Endothelial cell of umbilical vein (primary cell): ENCODE results near the gene MBIP. TPM values are rescaled to one million over a fixed set of nuclear protein-coding genes. Genes with fewer than 3 reads are reported as not detected.

ENCODE experiments used
- BruUV-seq: library from RNA; stranded (reverse); fragments of 400-500 nt; replicated peaks from 2 replicates; lab custom pipeline; 2021; lab: Mats Ljungman, UMichigan
- CTCF ChIA-PET: fragments of 300-600, 350-600 bp; sonication (Branson Sonifier 250); formaldehyde crosslinking; loops from one replicate; lab custom pipeline; 2021; ENCODE audit warnings: antibody characterized with exemption, inconsistent platforms; lab: Charles Lee
- POLR2A ChIA-PET: fragments of 300-600, 350-600 bp; sonication (Branson Sonifier 250); formaldehyde crosslinking; loops from one replicate; lab custom pipeline; 2021; ENCODE audit warnings: antibody characterized with exemption, inconsistent platforms; lab: Charles Lee
- DNase-seq: peaks from one replicate; pipeline ENCODE4 v3.0.0-alpha.2; 2011; ENCODE audit warnings: low read depth, low spot score
- FAIRE-seq: peaks from 2 replicates; lab custom pipeline; 2011; peaks lifted over from hg19 to GRCh38; lab: Jason Lieb, UNC
- H2AFZ ChIP-seq: 2 replicates; pipeline ENCODE4 v1.6.0; 2012; ENCODE audit warnings: low read depth, low read length, control low read depth, inconsistent platforms
- H3K27ac ChIP-seq: 2 replicates; pipeline ENCODE4 v1.5.1; 2011; ENCODE audit warnings: low read depth, mild to moderate bottlenecking, control low read depth, low read length, moderate library complexity; ENCODE audit not compliant: insufficient read depth
- H3K27me3 ChIP-seq, 2 experiments: 2 replicates each; pipeline versions ENCODE4 v1.6.0 to v1.6.1; 2011; ENCODE audit warnings: low read length in 2 of 2, mixed read lengths in 1 of 2; ENCODE audit not compliant: control insufficient read depth in 2 of 2, insufficient read depth in 2 of 2
- H3K36me3 ChIP-seq, 2 experiments: 2 replicates in 1 of 2; 3 replicates in 1 of 2; pipeline ENCODE4 v1.5.1; 2011; ENCODE audit warnings: low read length in 2 of 2, mild to moderate bottlenecking in 1 of 2, moderate library complexity in 1 of 2; ENCODE audit not compliant: control insufficient read depth in 2 of 2, insufficient read depth in 2 of 2; ENCODE audit errors: extremely low read depth in 1 of 2
- H3K4me1 ChIP-seq: 3 replicates; pipeline ENCODE4 v1.5.1; 2011; ENCODE audit warnings: mild to moderate bottlenecking, low read length; ENCODE audit not compliant: control insufficient read depth, insufficient read depth; ENCODE audit errors: extremely low read depth
- H3K4me2 ChIP-seq: 2 replicates; pipeline ENCODE4 v1.6.1; 2011; ENCODE audit warnings: low read length, control low read depth, mixed read lengths; ENCODE audit not compliant: insufficient read depth
- H3K4me3 ChIP-seq, 3 experiments: fragments of 200-600 bp in 1 of 3; sonication (generic), shearing (Covaris generic) in 1 of 3; replicated peaks in 1 of 3; 2 replicates each; pipeline ENCODE4 v1.5.1; 2011 to 2016; ENCODE audit warnings: control low read depth in 3 of 3, low read length in 3 of 3, mild to moderate bottlenecking in 2 of 3, inconsistent platforms in 1 of 3, low read depth in 1 of 3, moderate library complexity in 1 of 3; ENCODE audit not compliant: insufficient read depth in 1 of 3
- H3K79me2 ChIP-seq: 2 replicates; pipeline ENCODE4 v1.6.0; 2012; ENCODE audit warnings: low read length, inconsistent platforms; ENCODE audit not compliant: control insufficient read depth, insufficient read depth
- H3K9ac ChIP-seq: replicated peaks from 2 replicates; pipeline ENCODE3; 2011; ENCODE audit warnings: low read length, control low read depth; ENCODE audit not compliant: insufficient read depth; ENCODE audit errors: extremely low read depth
- H3K9me1 ChIP-seq: replicated peaks from 3 replicates; pipeline ENCODE4 v1.6.0; 2011; ENCODE audit warnings: mild to moderate bottlenecking, low read length; ENCODE audit not compliant: control insufficient read depth, insufficient read depth; ENCODE audit errors: extremely low read depth
- H3K9me3 ChIP-seq: replicated peaks from 2 replicates; pipeline ENCODE4 v1.5.1; 2012; ENCODE audit warnings: low read length, inconsistent platforms; ENCODE audit not compliant: control insufficient read depth, insufficient read depth
- H4K20me1 ChIP-seq: replicated peaks from 2 replicates; pipeline ENCODE3; 2011; ENCODE audit warnings: mild to moderate bottlenecking, low read length; ENCODE audit not compliant: control insufficient read depth, insufficient read depth; ENCODE audit errors: extremely low read depth
- FOS ChIP-seq: IDR thresholded peaks from 2 replicates; pipeline ENCODE4 v1.6.1; 2011; ENCODE audit warnings: mild to moderate bottlenecking, low read length, moderate library complexity, borderline replicate concordance; ENCODE audit not compliant: insufficient read depth
- GATA2 ChIP-seq: IDR thresholded peaks from 2 replicates; pipeline ENCODE4 v1.7.0; 2011; ENCODE audit warnings: low read depth, mild to moderate bottlenecking, moderate library complexity, mixed read lengths, low read length; ENCODE audit not compliant: insufficient read length, insufficient read depth
- JUN ChIP-seq: IDR thresholded peaks from 2 replicates; pipeline ENCODE4 v1.6.1; 2011; ENCODE audit warnings: borderline replicate concordance, low read depth; ENCODE audit not compliant: insufficient read length, insufficient read depth
- MYC ChIP-seq: IDR thresholded peaks from one replicate; pipeline ENCODE4 v1.6.1; 2011; ENCODE audit warnings: mild to moderate bottlenecking, low read depth, low read length
- POLR2AphosphoS5 ChIP-seq: IDR thresholded peaks from 2 replicates; pipeline ENCODE4 v1.6.1; 2012; ENCODE audit warnings: low read depth, mild to moderate bottlenecking, control low read depth, low read length, moderate library complexity; ENCODE audit not compliant: insufficient read depth
- dilution Hi-C: fragments of 300-500 bp; cut with MboI; formaldehyde crosslinking; loops from one replicate; pipeline ENCODE4 v1.15.0; 2019; ENCODE audit warnings: low sequenced_read_pairs; ENCODE audit not compliant: extremely low pct_ligation_motif_present
- intact Hi-C: fragments of 100-400 bp; cut with micrococcal nuclease; formaldehyde crosslinking; loops from one replicate; pipeline ENCODE4 v1.10.0; 2022
- polyA plus RNA-seq, 4 experiments: library from polyadenylated mRNA; depleted of rRNA in 3 of 4; stranded (reverse) in 3 of 4; unstranded in 1 of 4; fragments of >200 nt; gene quantifications; 2 replicates each; pipeline versions ENCODE4 v1.2.1 to v1.2.3, GENCODE V29; 2011 to 2012; ENCODE audit warnings: missing spikeins in 1 of 4
- total RNA-seq: library from RNA; stranded (reverse); gene quantifications from 2 replicates; pipeline ENCODE4 v1.2.3, GENCODE V29; 2021
- TF ChIP-seq, protein P1 (sequence below), 2 donors: IDR thresholded peaks; 1 replicate in 1 of 2; 2 replicates in 1 of 2; pipeline ENCODE4 v1.5.1; 2011; ENCODE audit warnings: low read length in 2 of 2, mild to moderate bottlenecking in 2 of 2, moderate library complexity in 2 of 2, control low read depth in 1 of 2, inconsistent platforms in 1 of 2, low read depth in 1 of 2; ENCODE audit not compliant: insufficient read depth in 1 of 2; ENCODE audit errors: extremely low read depth in 1 of 2
- TF ChIP-seq, protein P2 (sequence below): IDR thresholded peaks from 2 replicates; pipeline ENCODE4 v1.6.1; 2011; ENCODE audit not compliant: insufficient read depth, insufficient read length

Gene MBIP
- total and polyA plus RNA-seq, 2 donors (not counting 3 experiments of a cell fraction or from before 2014, with no cell fraction given) = 8.8 to 14.5 TPM

DNA sequence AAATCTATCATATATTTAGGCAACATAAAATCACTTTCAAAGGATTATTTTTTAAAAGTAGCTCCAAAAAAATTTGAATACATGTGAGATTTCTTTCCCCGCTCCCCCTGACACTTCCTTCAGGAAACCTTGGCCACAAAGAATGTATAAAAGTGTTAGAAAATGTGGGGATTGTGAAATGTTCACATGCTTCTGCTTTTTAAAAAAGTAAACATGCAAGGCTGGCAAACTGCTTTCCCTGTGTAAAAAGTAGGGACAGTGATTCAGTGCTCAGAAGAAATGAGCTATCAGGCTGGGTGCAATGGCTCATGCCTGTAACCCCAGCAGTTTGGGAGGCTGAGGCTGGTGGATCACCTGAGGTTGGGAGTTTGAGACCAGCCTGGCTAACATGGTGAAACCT, 26.6 kb downstream of the MBIP start:
- FAIRE-seq = no peak

More for the DNA sequence above, 26.6 kb downstream of the MBIP start:
- no peak overlapping the region for H3K27ac ChIP-seq
- no peak for DNase-seq
- no peaks in the 10 kb centered on the region for H3K9me1 ChIP-seq
- TF ChIP-seq JUN (no peak), FOS (no peak), GATA2 (no peak), MYC (no peak), POLR2AphosphoS5 (no peak)
- TF ChIP-seq, protein P1, sequence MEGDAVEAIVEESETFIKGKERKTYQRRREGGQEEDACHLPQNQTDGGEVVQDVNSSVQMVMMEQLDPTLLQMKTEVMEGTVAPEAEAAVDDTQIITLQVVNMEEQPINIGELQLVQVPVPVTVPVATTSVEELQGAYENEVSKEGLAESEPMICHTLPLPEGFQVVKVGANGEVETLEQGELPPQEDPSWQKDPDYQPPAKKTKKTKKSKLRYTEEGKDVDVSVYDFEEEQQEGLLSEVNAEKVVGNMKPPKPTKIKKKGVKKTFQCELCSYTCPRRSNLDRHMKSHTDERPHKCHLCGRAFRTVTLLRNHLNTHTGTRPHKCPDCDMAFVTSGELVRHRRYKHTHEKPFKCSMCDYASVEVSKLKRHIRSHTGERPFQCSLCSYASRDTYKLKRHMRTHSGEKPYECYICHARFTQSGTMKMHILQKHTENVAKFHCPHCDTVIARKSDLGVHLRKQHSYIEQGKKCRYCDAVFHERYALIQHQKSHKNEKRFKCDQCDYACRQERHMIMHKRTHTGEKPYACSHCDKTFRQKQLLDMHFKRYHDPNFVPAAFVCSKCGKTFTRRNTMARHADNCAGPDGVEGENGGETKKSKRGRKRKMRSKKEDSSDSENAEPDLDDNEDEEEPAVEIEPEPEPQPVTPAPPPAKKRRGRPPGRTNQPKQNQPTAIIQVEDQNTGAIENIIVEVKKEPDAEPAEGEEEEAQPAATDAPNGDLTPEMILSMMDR (IDR thresholded peaks at IDR 0.05; ENCODE audit: extremely low read depth in 1 of 2, insufficient read depth in 1 of 2, low read depth in 1 of 2, low read length in 2 of 2) = no peak
- TF ChIP-seq, protein P2, sequence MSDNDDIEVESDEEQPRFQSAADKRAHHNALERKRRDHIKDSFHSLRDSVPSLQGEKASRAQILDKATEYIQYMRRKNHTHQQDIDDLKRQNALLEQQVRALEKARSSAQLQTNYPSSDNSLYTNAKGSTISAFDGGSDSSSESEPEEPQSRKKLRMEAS = no peak
- no TSS peak for BruUV-seq
- peaks cover 2% of the 10 kb centered on the region for H4K20me1 ChIP-seq
- H2AFZ ChIP-seq = no peak overlapping the region
- peaks cover 0 to 11% of the 10 kb centered on the region in 2 experiments for H3K36me3 ChIP-seq
- POLR2A ChIA-PET = no interaction called here
- no peaks in the 10 kb centered on the region for H3K27me3 ChIP-seq
- H3K4me2 ChIP-seq = no peak overlapping the region
- H3K4me3 ChIP-seq = no peak overlapping the region
- H3K9me3 ChIP-seq = no peaks in the 10 kb centered on the region
- dilution Hi-C loops = no loop called here
- no peak overlapping the region for H3K9ac ChIP-seq
- intact Hi-C loops = no loop called here
- CTCF ChIA-PET = interaction anchor here (0.9 kb wide), 1 partner anchor 14 kb away, joined by 3 read pairs; no protein-coding TSS in a partner anchor
- no peaks in the 10 kb centered on the region for H3K79me2 ChIP-seq
- no peaks in the 10 kb centered on the region for H3K4me1 ChIP-seq
